ENCODE data around the gene OR51S1. TPM values are rescaled to one million over a fixed set of nuclear protein-coding genes. Genes with fewer than 3 reads are reported as not detected.

Gene OR51S1
- total and polyA plus RNA-seq, 2 of the 13 experiments (the other 11 are each of a cell fraction or from before 2014, with no cell fraction given): not detected

- POLR2A ChIA-PET: no interaction called here
- no TSS peak for BruUV-seq (replicated peaks)
Measured at GRCh38 chr11:4830346-4830745, 18.7 kb downstream of the OR51S1 start.

More at GRCh38 chr11:4830346-4830745, 18.7 kb downstream of the OR51S1 start:
- in situ Hi-C loops (cut with HindIII; ENCODE audit: extremely low pct_ligation_motif_present, low pct_unique_long_range_greater_than_20kb): loop anchor here (25.0 kb wide), 1 partner anchor 93 kb away; no protein-coding TSS in a partner anchor
- no peaks in the 10 kb centered on the region for H3K36me3 ChIP-seq (replicated peaks in 1 of 2; ENCODE audit: control insufficient read depth in 1 of 2, insufficient read depth in 2 of 2, low read length in 2 of 2)
- FAIRE-seq (no peak), DNase-seq (ENCODE audit: low spot score) (no peak), ATAC-seq (no peak)
- no peak for TF ChIP-seq CCAR2 (optimal IDR thresholded peaks at IDR 0.05; ENCODE audit: low read depth, low read length)
- TF ChIP-seq ZNF354B (CRISPR knock-in tag; IDR thresholded peaks at IDR 0.05): no peak
- no peak for TF ChIP-seq ZNF644 (CRISPR knock-in tag; IDR thresholded peaks at IDR 0.05; ENCODE audit: low read depth)
- TF ChIP-seq HHEX (CRISPR knock-in tag; IDR thresholded peaks at IDR 0.05): no peak
- no peak for TF ChIP-seq ZFAT (CRISPR knock-in tag; conservative IDR thresholded peaks at IDR 0.05)
- no peak for TF ChIP-seq MTF2 (CRISPR knock-in tag; IDR thresholded peaks at IDR 0.05; ENCODE audit: borderline replicate concordance)
- no peak for TF ChIP-seq ZBTB34 (CRISPR knock-in tag; IDR thresholded peaks at IDR 0.05)
- TF ChIP-seq ZNF282 (IDR thresholded peaks at IDR 0.05; ENCODE audit: partially characterized antibody): no peak
- no peak for TF ChIP-seq ZHX1 (CRISPR knock-in tag; IDR thresholded peaks at IDR 0.05; ENCODE audit: low read depth)
- TF ChIP-seq KLF13 (CRISPR knock-in tag; IDR thresholded peaks at IDR 0.05): no peak
- TF ChIP-seq RBM22 (optimal IDR thresholded peaks at IDR 0.05; ENCODE audit: low read length): no peak
- TF ChIP-seq ZNF576 (CRISPR knock-in tag; IDR thresholded peaks at IDR 0.05): no peak
- TF ChIP-seq ZNF232 (CRISPR knock-in tag; IDR thresholded peaks at IDR 0.05; ENCODE audit: borderline replicate concordance): no peak
- TF ChIP-seq TCF12 (IDR thresholded peaks at IDR 0.05): no peak
- no peak for TF ChIP-seq TCF12 (CRISPR knock-in tag; IDR thresholded peaks at IDR 0.05)
- no peak for TF ChIP-seq ZNF761 (CRISPR knock-in tag; conservative IDR thresholded peaks at IDR 0.05)
- no peak for TF ChIP-seq ZFP36L1 (CRISPR knock-in tag; IDR thresholded peaks at IDR 0.05)
- TF ChIP-seq POLR2AphosphoS2 (IDR thresholded peaks at IDR 0.05; ENCODE audit: low read depth, low read length): no peak
- no peak for TF ChIP-seq ZUFSP (CRISPR knock-in tag; IDR thresholded peaks at IDR 0.05; ENCODE audit: borderline replicate concordance)
- TF ChIP-seq ZNF292 (CRISPR knock-in tag; IDR thresholded peaks at IDR 0.05; ENCODE audit: borderline replicate concordance, low read depth): no peak
- no peak for TF ChIP-seq ZNF616 (CRISPR knock-in tag; IDR thresholded peaks at IDR 0.05; ENCODE audit: low read depth)
- WGBS (ENCODE audit: low lambda C conversion rate): 0% methylated on average over 1 of the region's 1 CpG
- H3K27ac ChIP-seq (ENCODE audit: extremely low read length, insufficient read depth, low read length): no peak overlapping the region
- no peak overlapping the region for H3K9ac ChIP-seq (ENCODE audit: insufficient read depth, low read depth, low read length)
- H2AFZ ChIP-seq (ENCODE audit: low read length): no peak overlapping the region
- CTCF ChIA-PET (ENCODE audit: low intra/inter-chr PET ratio, low total read pairs): no interaction called here
- no peaks in the 10 kb centered on the region for H3K9me3 ChIP-seq (ENCODE audit: low read length)
- H3K79me2 ChIP-seq (ENCODE audit: insufficient read depth, low read length): no peaks in the 10 kb centered on the region
- no peaks in the 10 kb centered on the region; a peak in 1 of 5 replicates for H3K27me3 ChIP-seq (ENCODE audit: control insufficient read depth in 1 of 2, insufficient read depth in 2 of 2, low read length in 2 of 2)
- no peaks in the 10 kb centered on the region for H4K20me1 ChIP-seq (ENCODE audit: insufficient read depth, low read length)
- no peaks in the 10 kb centered on the region for H3K4me1 ChIP-seq (ENCODE audit: insufficient read depth, low read length)
- H3K4me2 ChIP-seq (ENCODE audit: low read depth, low read length): no peak overlapping the region
- no peak overlapping the region for H3K4me3 ChIP-seq (replicated peaks in 1 of 3; ENCODE audit: insufficient read depth in 1 of 3, low read depth in 2 of 3, low read length in 3 of 3)
- intact Hi-C loops (cut with micrococcal nuclease; ENCODE audit: unreplicated experiment): no loop called here
